ENCODE results near the gene CDHR2.

CDHR2 gene

DNA sequence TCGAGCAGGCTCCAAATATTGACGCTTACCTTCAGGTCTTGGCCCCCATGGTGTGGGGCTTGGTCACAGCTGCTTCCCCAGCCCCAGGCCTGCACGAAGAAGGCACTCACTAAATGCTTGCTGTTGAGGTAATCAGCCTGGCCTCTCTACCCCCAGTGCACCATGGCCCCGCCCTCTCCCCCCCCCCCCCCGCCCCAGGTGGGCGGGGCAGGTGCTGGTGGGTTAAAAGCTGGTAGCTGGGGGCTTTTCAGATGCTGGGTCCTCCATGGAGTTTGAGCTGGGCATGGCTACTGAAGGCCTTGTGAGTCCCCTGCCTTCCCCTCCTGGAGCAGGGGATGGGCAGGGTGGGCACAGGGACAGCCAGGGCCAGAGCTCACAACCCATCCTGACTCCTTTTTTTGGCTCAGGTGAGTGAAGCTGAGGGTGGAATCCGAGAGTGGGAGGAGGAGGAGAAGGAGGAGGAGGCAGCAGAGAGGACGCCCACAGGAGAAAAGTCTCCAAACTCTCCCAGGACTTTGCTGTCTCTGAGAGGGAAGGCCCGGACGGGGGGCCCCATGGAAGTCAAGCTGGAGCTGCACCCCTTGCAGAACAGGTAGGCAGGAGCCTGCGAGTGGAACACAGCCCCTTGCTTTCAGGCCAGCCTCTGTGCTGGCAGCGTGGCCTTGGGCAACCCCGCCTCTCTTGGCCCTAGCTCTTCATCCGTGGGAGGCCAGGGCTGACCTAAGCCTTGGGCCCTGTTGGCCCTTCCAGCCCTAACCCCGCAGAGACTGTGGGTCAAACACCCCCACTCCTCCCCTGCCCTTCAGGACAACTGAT lies 93.7 kb downstream of the CDHR2 start:
- DNase-seq = no peak

GRCh38 chr5:176643491-176644219 lies 94.5 kb downstream of the CDHR2 start:
- DNase-seq = no peak

GRCh38 chr5:176644294-176644693 lies 95.2 kb downstream of the CDHR2 start:
- no peak for DNase-seq

- DNase-seq = no peak
These were observed 95.9 kb downstream of the CDHR2 start for GRCh38 chr5:176644878-176645670.
